CD4-positive, alpha-beta T cell treated with Interleukin-6 for 4 hours (primary cell): ENCODE results near the gene RPS17.
"Not testable (repeated sequence)": the region's sequence is repeated elsewhere in the genome, so short reads cannot be mapped to it uniquely, and the experiment has no call there.

Experiments
- DNase-seq: peaks from one replicate; pipeline ENCODE4 v3.0.0-alpha.2; 2020; ENCODE audit warnings: mixed read lengths

RPS17 gene

GRCh38 chr15:82545002-82545401 is 4.7 kb upstream of the RPS17 start:
- no peak for DNase-seq

DNA sequence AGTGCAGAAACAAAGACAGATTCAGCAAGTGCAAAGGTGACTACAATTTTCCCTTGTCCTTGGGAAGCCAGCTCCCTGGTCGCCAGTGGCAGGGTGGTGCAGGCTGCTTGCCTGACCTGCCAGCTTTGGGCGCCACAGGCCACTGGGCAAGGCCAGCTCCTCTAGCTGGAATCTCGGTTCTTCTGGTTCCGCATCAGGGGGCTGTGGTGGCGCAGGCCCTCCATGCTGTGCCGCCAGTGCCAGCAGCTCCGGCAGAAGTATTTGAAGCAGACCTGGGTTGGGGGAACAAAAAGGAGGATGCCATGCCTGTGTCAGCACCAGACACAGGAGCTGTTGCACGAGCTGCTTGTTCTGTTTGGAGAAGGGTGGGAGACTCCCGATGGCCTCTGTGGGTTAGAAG is 4.2 kb upstream of the RPS17 start:
- DNase-seq: no peak

DNA sequence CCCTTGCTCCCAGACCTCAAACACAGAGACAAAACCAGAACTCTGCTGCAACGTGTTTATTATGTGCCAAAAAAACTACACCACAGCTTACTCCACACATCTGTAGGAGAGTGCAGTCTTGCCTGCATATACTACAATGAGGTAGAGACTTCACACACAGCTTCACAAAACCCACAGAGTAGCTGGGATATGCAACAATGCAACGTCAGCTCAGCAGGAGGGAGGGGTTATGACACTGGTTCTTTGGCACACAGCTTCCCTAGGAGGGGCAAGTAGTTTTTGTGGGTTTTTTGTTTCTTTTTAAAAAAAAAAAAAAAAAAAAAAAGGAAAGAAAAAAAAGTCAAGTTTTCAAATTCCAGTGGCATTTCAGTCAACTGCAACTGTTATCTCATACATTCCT is 2.9 kb upstream of the RPS17 start:
- no peak for DNase-seq

DNA sequence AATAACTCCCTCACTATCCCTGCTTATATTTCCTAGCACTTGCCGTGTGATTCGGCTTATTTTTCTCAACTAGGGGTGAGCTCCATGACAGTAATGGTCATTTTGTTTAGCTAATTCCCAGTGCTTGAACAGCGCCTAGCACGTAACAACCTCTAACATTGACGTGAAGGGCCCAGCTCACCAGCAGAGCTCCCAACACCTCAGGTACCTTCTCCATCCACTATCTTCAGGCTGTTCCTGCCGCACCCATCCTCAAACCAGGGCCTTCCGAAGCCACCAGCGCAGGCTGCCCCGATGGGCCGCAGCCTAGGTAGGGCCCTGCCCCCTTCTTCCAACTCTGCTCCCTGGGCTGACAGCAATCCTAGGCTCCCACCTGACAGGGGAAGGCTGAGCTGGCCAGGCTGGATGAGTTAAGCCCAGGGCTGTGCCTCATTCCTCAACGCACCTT is 751 bp upstream of the RPS17 start:
- DNase-seq: no peak

DNA sequence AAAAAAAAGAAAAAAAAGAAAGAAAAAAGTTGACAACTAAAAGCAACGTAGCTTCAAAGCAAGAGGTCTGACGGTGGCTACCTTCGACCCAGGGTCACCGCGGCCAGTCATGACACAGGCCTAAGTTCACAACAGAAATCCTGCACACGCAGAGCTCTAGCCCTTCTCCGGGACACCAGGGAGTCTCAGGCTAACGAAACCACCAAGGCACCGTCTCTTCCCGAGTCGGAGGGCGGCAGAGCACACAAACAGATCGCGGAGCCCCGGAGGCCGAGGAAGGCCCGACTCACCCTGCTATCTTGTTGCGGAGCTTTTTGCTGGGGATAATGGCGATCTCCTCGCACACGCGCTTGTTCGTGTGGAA is 584 bp downstream of the RPS17 start:
- DNase-seq: no peak

GRCh38 chr15:82538961-82539690 is 1.1 kb downstream of the RPS17 start:
- no peak for DNase-seq

DNA sequence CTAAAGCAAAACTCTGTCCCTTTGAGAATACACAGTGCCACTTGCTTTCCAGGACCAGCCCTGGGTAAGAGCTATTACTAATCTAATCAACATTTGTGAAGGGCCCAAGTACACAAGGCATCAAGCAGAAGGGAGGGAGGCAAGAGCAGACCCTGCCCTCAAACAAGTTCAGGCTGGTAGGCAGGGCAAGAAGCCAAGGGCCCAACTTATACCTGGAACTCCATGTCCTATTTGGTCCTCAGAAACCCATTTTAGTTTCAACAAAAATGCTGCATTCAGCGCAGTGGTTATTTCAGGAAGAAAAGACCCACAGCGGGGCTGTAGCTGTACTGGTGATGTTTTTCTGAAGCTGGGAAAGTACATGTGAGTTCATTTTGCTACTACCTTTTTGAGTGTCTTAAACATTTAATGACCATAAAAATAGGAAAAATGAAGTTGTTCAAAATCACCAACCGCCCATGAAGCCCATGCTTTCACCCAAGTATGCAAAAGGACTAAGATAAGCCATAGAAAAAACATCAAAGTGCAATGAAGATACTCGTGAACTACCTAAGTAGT is 2.8 kb downstream of the RPS17 start:
- DNase-seq: no peak

DNA sequence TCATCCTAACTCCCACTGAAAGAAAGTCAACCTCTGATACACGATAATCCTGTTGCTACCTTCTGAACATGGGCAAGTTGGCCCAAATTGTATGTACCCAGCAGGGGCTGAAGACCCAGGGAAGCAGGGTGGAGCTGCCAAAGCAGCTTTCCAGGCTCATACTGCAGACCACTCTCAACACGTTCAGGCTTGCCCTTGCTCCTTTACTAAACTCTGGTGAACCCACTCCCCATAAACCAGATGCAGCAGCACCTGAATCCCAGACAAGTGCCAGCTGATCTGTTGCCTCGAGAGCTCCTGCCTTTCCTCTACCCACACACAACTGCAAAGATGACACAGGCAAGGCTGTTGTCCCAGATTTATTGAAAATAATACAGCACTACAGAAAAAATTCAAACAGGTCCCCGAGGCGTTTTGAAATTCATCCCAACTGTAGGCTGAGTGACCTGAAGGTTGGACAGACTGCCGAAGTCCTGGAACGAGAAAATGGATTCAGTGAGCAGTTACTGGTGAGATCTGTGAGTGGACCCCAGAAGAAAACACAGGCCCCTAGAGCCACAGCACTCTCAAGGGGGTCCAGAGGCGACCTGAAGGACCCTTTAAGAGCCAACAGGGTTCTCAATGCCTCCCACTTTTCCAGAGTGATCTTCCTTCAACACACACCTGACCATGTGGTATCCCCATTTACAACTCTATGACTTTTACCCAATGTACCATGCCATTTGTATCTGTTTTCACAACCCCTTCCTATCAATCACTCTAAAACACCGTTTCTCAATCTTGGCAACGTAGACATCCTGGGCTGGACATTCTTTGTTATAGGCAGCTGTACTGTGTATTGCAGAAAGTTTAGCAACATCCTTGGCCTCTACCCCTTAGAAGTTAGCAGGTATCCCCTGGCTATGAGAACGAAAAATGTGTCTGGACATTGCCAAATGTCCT is 3.6 kb downstream of the RPS17 start:
- DNase-seq: no peak

DNA sequence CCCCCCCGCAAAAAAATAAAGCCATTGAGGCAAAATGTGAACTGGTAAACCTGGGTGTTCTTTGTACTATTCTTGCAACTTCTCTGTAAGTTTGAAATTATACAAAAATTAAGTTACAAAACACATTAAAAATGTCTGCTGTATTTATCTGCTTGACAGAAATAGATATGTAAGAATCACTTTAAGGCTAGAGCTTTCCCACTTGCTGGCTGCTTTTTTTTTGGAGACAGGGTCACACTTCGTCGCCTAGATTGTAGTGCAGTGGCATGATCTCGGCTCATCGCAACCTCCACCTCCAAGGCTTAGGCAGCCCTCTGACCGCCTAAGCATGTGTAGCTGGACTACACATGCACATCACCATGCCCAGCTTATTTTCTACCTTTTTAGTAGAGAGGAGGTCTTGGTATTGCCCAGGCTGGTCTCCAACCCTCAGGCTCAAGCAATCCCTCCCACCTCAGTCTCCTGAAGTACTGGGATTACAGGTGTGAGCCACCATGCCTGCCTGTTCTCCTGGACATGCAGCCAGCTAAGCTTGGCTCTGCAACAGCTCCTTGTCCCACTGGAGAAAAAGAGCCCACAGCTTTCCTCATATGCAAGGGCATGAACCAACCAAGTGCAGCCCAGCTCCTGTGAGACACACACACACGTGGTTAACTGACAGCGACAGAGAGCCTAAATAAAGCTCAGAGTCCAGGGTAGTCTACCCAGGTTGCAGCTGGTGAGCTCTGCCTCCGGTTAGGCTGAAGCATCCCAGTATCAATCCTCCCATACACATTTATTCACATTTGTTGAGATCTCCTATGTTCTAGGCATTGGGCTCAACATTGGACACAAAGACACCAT is 4.5 kb downstream of the RPS17 start:
- DNase-seq: no peak

DNA sequence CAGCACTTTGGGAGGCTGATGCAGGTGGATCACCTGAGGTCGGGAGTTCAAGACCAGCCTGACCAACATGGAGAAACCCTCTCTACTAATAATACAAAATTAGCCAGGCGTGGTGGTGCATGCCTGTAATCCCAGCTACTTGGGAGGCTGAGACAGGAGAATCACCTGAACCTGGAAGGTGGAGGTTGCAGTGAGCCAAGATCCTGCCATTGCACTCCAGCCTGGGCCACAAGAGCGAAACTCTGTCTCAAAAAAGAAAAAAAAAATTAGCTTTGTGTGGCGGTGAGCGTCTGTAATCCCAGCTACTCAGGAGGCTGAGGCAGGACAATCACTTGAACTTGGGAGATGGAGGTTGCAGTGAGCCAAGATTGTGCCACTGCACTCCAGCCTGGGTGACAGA is 5.1 kb downstream of the RPS17 start:
- DNase-seq: not testable (repeated sequence)

- not testable (repeated sequence) for DNase-seq
These were observed 5.8 kb downstream of the RPS17 start for GRCh38 chr15:82534457-82534861.

DNA sequence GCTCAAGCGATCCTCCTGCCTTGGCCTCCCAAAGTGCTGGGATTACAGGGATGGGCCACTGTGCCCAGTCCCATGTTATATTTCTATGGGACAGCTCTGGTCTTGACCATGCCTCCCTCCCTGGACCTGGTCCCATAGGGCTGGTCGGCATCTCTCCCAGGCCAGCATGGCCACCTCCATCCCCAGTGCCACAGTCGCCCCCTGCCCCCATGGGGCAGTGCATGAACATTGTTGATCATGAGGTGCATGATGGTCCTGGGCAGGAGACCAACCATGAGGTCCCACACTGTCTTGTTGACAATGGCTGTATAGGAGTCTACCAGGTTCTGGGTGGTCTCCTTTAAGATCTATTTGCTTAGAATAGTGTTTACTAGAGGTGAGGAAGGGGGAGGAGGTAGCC is 6.5 kb downstream of the RPS17 start:
- no peak for DNase-seq

DNA sequence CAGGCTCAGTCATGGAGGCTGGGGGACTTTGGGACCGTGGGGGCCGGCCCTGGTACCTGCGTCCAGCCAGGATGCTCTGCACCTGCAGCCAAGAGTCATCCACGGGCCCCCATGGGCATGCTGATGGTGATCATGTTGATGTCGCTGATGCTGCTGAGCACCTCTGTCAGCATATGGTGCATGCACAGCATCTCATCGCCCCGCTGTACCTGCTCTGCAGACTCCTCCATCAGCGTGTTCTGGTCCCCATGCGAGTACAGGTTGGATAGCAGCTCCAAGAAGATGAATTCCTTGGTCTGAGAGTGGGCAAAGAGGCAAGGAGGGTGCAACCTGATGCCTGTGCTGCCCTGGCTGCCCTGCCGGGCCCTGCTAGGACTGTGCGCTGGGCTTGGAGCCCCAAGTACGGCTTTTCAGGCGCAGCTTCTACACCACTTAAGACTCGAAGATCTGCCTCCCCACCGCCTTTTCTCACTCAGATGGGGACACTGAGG is 7.2 kb downstream of the RPS17 start:
- DNase-seq: no peak

- no peak for DNase-seq
These were observed 7.8 kb downstream of the RPS17 start for GRCh38 chr15:82532383-82532990.

- no peak for DNase-seq
These were observed 8.5 kb downstream of the RPS17 start for GRCh38 chr15:82531496-82532382.

DNA sequence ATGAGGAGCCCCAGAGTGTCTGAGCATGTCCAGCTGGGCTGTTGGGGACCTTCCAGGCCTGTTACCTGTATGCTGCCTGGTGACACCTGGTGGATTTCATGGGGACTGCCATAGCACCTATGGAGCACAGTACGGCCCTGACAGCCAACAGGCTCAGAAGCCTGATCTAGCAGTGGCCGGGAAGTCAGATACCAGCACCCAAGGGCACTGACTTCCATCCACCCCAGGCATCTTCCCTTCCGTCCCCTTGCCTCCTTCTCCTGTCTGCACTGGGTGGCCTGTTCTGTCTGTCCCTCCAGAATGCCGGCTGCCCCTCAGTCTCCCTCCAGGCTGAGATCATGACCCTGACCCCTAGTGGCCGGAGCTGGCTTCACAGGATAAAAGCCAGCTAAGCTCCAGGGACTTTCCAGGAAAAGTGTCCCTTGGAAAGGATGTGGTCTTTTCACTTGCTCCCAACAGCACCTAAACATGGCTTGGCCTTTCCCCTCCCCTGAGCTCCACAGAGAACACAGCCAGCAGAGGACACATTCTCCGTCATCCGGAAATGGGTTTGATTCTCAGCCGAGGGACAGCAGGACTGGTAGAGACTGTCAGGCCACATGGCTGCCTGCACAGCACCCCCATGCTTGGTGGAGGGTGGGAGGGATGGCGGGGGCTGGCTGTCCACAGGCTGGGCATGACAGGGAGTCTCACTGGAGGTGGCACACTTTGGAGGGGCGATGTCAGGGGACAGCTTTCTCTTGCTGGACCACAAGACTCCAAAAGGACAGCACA is 9.5 kb downstream of the RPS17 start:
- peak; percentile 66 for DNase-seq

DNA sequence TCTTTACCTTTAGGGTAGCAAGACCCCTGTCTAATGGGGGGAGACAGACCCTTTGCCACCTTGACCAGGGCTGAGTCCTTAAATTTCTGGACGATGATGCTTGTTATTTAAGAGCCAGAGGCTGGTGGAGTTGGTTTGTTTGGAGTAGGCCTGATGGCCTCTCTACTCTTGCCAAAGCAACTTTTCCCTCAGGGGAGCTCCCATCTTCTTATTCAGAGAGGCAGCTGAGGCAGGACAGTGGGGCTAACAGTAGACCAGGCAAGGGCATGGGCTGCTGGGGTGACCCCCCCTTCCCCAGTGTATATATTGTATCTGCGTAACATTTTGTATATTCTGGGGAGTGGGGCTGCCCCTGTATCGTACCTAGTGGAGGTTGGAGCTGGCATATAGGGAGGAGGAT is 10.3 kb downstream of the RPS17 start:
- DNase-seq: no peak

- not testable (repeated sequence) for DNase-seq
These were observed 26.7 kb downstream of the RPS17 start for GRCh38 chr15:82513587-82513986.

GRCh38 chr15:82507693-82508092 is 32.6 kb downstream of the RPS17 start:
- DNase-seq: not testable (repeated sequence)

DNA sequence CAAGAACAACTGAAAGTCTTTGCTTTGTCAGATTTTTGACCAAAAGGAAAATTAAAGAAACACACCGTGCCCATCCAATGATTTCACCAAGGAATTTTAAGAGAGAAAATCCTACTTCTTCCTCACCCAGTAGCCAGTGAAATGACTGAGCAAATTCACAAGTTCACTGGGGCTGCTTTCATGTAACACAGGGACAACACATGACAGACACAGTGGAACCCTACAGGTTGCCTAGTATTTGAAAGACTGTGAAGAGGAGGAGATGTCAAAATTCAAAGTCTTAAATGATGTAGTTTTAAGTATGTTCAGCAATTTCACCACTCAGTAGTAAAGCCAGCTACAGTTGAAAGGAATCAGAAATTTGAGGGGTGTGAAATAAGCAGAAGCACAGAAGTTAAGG is 33.2 kb downstream of the RPS17 start:
- not testable (repeated sequence) for DNase-seq
